Mucosa of descending colon (tissue), 3 donors: ENCODE data around the gene NRM. TPM values are rescaled to one million over a fixed set of nuclear protein-coding genes. Genes with fewer than 3 reads are reported as not detected.
"Not testable (repeated sequence)": the region's sequence is repeated elsewhere in the genome, so short reads cannot be mapped to it uniquely, and the experiment has no call there.

Experiments used
- ATAC-seq: fragments of 200-7000 bp; cut with Tn5 transposase; one replicate; pipeline ENCODE4 v1.9.1; 2020; ENCODE audit warnings: mild to moderate bottlenecking, moderate library complexity
- DNase-seq, 3 donors: peaks; one replicate each; pipeline ENCODE4 v3.0.0-alpha.2; 2020
- H3K36me3 ChIP-seq: fragments of 200-600 bp; one replicate; pipeline ENCODE4 v1.8.0; 2021; ENCODE audit warnings: low read depth, mild to moderate bottlenecking
- H3K4me1 ChIP-seq: fragments of 200-600 bp; one replicate; pipeline ENCODE4 v1.8.0; 2021; ENCODE audit warnings: low read depth, mild to moderate bottlenecking
- H3K4me3 ChIP-seq: fragments of 200-600 bp; one replicate; pipeline ENCODE4 v1.8.0; 2021; ENCODE audit warnings: mild to moderate bottlenecking
- H3K9me3 ChIP-seq: fragments of 200-600 bp; one replicate; pipeline ENCODE4 v1.8.0; 2021; ENCODE audit warnings: mild to moderate bottlenecking
- CTCF ChIP-seq: fragments of 200-600 bp; IDR thresholded peaks from one replicate; pipeline ENCODE4 v1.8.0; 2022; ENCODE audit warnings: antibody characterized with exemption, mild to moderate bottlenecking
- intact Hi-C, 2 donors: fragments of 100-400 bp; cut with DNase I in 1 of 2; cut with micrococcal nuclease in 1 of 2; formaldehyde crosslinking; loops; one replicate each; pipeline versions ENCODE4 v1.11.0 to v1.11.1; 2022; cut with DNase I, micrococcal nuclease
- total RNA-seq, 3 donors: library from RNA; stranded (reverse); fragmentation: NEBNext Ultra II Directional in 2 of 3; extraction: Animal tissue kit (Norgen Biotek cat#: 25700) in 2 of 3; gene quantifications; one replicate each; pipeline versions ENCODE4 v1.2.1 to v1.2.4, GENCODE V29; 2021 to 2023
- donor health status: DM: no; HTN: no; CAD: no; lungs with moderate emphysema.
- donor health status: DM: no; HTN: no; CAD: no.
- donor health status: DM: no; HTN: yes; CAD: no.

The NRM gene
- total RNA-seq, 3 donors from 2014 or later: 4.3 to 10.2 (median 6.1) TPM

GRCh38 chr6:30678964-30679726, 11.6 kb downstream of the NRM start:
- peak; percentile 88 to 93 (median 93) for DNase-seq
- H3K4me3 ChIP-seq: no peak overlapping the region
- peak; percentile 87 for ATAC-seq
- intact Hi-C loops: loop anchor here in 1 of 2 donors (2.0 kb wide), 1 partner anchor 44 kb away; no protein-coding TSS in a partner anchor
- no peaks in the 10 kb centered on the region for H3K9me3 ChIP-seq
- peak; percentile 93 for TF ChIP-seq CTCF
- H3K36me3 ChIP-seq: no peaks in the 10 kb centered on the region
- peaks cover 17% of the 10 kb centered on the region for H3K4me1 ChIP-seq

DNA sequence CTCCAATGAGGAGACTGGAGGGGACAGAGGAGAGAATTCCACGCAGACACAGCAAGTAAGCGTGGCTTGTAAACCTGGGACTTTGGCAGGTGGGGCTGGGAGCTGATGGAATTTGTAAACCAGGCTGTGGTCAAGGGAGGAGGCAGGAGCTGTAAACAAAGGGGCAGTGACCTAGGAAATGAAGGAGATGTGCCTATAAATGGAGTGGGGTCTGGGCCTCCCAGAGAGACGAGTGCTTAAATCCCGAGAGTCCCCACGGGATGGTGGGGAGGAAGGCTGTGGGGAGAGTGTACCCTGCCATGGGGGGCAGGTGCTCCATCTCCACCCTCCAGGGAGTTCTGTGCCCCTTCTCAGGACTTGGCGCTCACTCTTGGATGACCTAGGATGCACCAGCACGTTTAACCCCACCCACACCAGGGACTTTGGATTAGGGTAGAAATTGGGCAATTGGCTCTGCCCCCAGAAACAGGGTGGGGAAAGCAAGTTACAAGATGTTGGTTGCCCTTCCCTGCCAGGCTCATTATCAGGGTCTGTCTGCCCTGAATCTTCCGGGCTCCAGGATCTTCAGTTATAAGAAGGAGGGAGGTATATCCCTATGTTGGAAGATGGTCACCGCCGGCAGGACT, 14.0 kb downstream of the NRM start:
- Histone ChIP-seq H3K4me3 (no peak overlapping the region), H3K36me3 (no peaks in the 10 kb centered on the region), H3K9me3 (no peaks in the 10 kb centered on the region), H3K4me1 (peaks cover 16% of the 10 kb centered on the region)
- no peak for ATAC-seq
- intact Hi-C loops: no loop called here
- peak in 1 of 3 donors; percentile 27 for DNase-seq
- TF ChIP-seq CTCF: no peak

DNA sequence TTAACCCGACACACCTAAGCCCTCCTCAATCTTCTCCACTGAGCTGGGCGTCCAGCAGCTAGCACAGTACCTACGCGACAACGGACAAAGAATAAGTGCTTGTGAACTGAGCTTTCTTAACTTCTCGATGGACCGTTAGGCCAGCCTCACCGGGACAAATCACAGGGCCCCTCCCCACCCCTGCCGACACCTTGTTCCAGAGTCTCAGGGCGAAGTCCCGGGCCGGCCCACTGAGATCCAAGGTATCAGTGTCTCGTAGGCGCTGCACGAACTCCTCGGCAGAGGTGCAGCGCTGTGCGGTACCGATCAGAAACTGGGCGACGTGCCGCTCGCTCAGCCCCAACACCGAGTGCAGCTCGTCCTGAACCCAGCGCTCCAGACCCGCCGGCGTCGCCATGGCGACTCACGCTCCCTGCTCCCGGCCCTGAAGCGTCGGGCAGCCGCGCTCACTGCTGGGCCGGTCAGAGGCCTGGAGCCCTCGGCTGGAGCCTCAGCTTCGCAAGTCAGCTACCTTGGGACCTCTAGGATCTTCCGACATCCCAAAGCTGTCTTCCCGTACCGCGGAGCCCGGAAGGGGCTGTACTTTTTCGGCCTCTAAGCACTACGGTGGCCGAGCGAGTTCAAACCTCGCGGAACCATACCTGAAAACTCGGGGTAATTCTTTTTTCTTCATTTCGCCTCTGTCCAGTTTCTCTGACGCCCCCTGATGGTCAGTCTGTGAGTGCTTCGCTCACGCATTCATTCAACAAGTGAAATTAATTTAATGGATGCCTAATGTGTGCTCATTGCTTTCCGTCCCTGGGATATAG, 18.1 kb downstream of the NRM start, which contains the start of gene DHX16:
DHX16 (minus strand) TSS at position 562 of the 809 bp plus-strand sequence; CDS start at position 397, 165 bp downstream.
- DNase-seq (peak; percentile 93 to 99 (median 95)), ATAC-seq (peak; percentile 97)
- H3K4me1 ChIP-seq: peaks cover 9% of the 10 kb centered on the region
- peak; percentile 86 for TF ChIP-seq CTCF
- H3K9me3 ChIP-seq: no peaks in the 10 kb centered on the region
- H3K4me3 ChIP-seq: peak within 1 kb of the TSS; percentile 96
- intact Hi-C loops: no loop called here
- H3K36me3 ChIP-seq: peaks cover 5% of the 10 kb centered on the region

- intact Hi-C loops: no loop called here
- no peak for DNase-seq
- Histone ChIP-seq H3K4me3 (no peak overlapping the region), H3K9me3 (no peaks in the 10 kb centered on the region), H3K4me1 (peaks cover 9% of the 10 kb centered on the region), H3K36me3 (peaks cover 5% of the 10 kb centered on the region)
- no peak for TF ChIP-seq CTCF
- no peak for ATAC-seq
Observed at GRCh38 chr6:30670760-30671527, 19.8 kb downstream of the NRM start.

GRCh38 chr6:30666300-30666699, 24.5 kb downstream of the NRM start:
- DNase-seq, H3K9me3 ChIP-seq, H3K4me3 ChIP-seq, ATAC-seq, H3K4me1 ChIP-seq, intact Hi-C loops: not testable (repeated sequence)
- peaks cover 21% of the 10 kb centered on the region for H3K36me3 ChIP-seq
